NB4 (cell line): ENCODE data around the gene OR51F2.

Experiments used
- DNase-seq: peaks from one replicate; pipeline ENCODE4 v3.0.0; 2010; ENCODE audit warnings: low read depth
- H3K4me3 ChIP-seq: one replicate; pipeline ENCODE4 v1.5.1; 2011; ENCODE audit warnings: mild to moderate bottlenecking, low read depth, low read length, moderate library complexity
- CTCF ChIP-seq: IDR thresholded peaks from one replicate; pipeline ENCODE4 v1.5.1; 2012; ENCODE audit warnings: low read depth, low read length
- MYC ChIP-seq: IDR thresholded peaks from 2 replicates; pipeline ENCODE4 v1.6.1; 2011; ENCODE audit warnings: low read depth, low read length
- POLR2A ChIP-seq: IDR thresholded peaks from 2 replicates; pipeline ENCODE4 v1.6.1; 2011; ENCODE audit warnings: mild to moderate bottlenecking; ENCODE audit not compliant: insufficient read length; ENCODE audit errors: extremely low read depth
- TF ChIP-seq, protein P1 (sequence below): IDR thresholded peaks from 2 replicates; pipeline ENCODE4 v1.6.1; 2011; ENCODE audit warnings: low read depth, low read length

OR51F2 gene

DNA sequence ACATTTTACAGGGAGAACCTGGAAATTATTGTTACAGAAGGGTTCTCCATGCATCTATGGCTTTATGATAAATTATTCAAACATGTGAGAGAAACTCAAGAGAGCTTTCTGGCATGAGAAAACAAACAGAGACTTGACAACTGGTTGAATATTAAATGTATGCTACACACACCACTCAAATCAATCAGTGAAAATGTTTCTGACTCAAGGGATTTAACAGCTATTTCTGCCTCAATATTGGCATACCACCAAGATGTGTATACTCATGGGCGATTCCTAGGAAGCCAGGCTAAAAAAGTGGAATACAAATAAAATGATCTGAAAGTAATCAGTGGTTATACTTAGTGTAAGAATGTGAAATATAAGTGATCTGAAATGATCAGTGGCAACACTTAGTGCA is 44.7 kb downstream of the OR51F2 start:
- no peak for DNase-seq
- H3K4me3 ChIP-seq: no peak overlapping the region
- TF ChIP-seq CTCF: no peak
- no peak for TF ChIP-seq MYC
- TF ChIP-seq, protein P1, sequence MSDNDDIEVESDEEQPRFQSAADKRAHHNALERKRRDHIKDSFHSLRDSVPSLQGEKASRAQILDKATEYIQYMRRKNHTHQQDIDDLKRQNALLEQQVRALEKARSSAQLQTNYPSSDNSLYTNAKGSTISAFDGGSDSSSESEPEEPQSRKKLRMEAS: no peak
- no peak for TF ChIP-seq POLR2A
